Stomach (tissue), 9 donors: Measurements from ENCODE around the gene FAM234B. TPM values are rescaled to one million over a fixed set of nuclear protein-coding genes. Genes with fewer than 3 reads are reported as not detected.
A peak's percentile ranks its signal among the peaks of the same experiment; 100 is the strongest.

Experiments used
- DNase-seq, 2 donors: peaks; one replicate each; pipeline versions ENCODE4 v3.0.0 to v3.0.0-alpha.2; 2013 to 2019
- H3K27ac ChIP-seq, 5 donors: fragments of 200-600 bp in 4 of 5; sonication (generic) in 4 of 5; one replicate each; pipeline ENCODE4 v1.5.1; 2013 to 2019; ENCODE audit warnings: mild to moderate bottlenecking in 1 of 5, moderate library complexity in 1 of 5
- H3K27me3 ChIP-seq, 3 donors: fragments of 200-600 bp; sonication (generic); one replicate each; pipeline ENCODE4 v1.5.1; 2017 to 2019; ENCODE audit warnings: mixed run types in 1 of 3
- H3K36me3 ChIP-seq, 4 donors: fragments of 200-600 bp; sonication (generic); 1 replicate in 3 of 4; 2 replicates in 1 of 4; pipeline ENCODE4 v1.5.1; 2016 to 2019
- H3K4me1 ChIP-seq, 4 donors: fragments of 200-600 bp; sonication (generic); one replicate each; pipeline ENCODE4 v1.5.1; 2016 to 2019
- H3K4me3 ChIP-seq, 4 donors: fragments of 200-600 bp; sonication (generic) in 3 of 4; one replicate each; pipeline ENCODE4 v1.5.1; 2016 to 2019; ENCODE audit warnings: mild to moderate bottlenecking in 1 of 4
- H3K9me3 ChIP-seq, 4 donors: fragments of 200-600 bp; sonication (generic); one replicate each; pipeline ENCODE4 v1.5.1; 2016 to 2019
- CTCF ChIP-seq, 7 experiments: fragments of 450-650 bp in 4 of 7; fragments of 200-600 bp in 3 of 7; sonication (generic) in 3 of 7; IDR thresholded peaks; one replicate each; pipeline ENCODE4 v1.5.1; 2016 to 2019; ENCODE audit warnings: antibody characterized with exemption in 7 of 7, control low read depth in 2 of 7, mild to moderate bottlenecking in 1 of 7
- EP300 ChIP-seq: sonication (generic); formaldehyde crosslinking; IDR thresholded peaks from one replicate; pipeline ENCODE4 v1.6.1; 2017; ENCODE audit warnings: antibody characterized with exemption
- POLR2A ChIP-seq, 4 donors: fragments of 450-650 bp; IDR thresholded peaks; one replicate each; pipeline ENCODE4 v1.6.1; 2016; ENCODE audit warnings: antibody characterized with exemption in 4 of 4, control low read depth in 2 of 4, mild to moderate bottlenecking in 1 of 4, moderate library complexity in 1 of 4
- POLR2AphosphoS5 ChIP-seq, 3 donors: sonication (generic); formaldehyde crosslinking; IDR thresholded peaks; one replicate each; pipeline ENCODE4 v1.6.1; 2016; ENCODE audit warnings: antibody characterized with exemption in 3 of 3
- whole genome bisulfite sequencing, 5 donors: extraction: QIAGEN DNeasy Blood & Tissue Kit in 3 of 5; methylation state at CpG; one replicate each; pipeline versions ENCODE4 v1.1.5 to v1.1.7; 2013 to 2018; 5-methylcytosine and 5-hydroxymethylcytosine counted together
- intact Hi-C: fragments of 100-400 bp; cut with DNase I; formaldehyde crosslinking; loops from one replicate; pipeline ENCODE4 v1.15.1; 2023; ENCODE audit warnings: low total_unique reads
- polyA plus RNA-seq, 3 donors: library from polyadenylated mRNA; stranded (reverse); fragments of 200-250 nt; gene quantifications; one replicate each; pipeline ENCODE4 v1.2.3, GENCODE V29; 2013
- total RNA-seq, 5 donors: library from RNA; depleted of rRNA; stranded (reverse); fragments of >200 nt; gene quantifications; one replicate each; pipeline versions ENCODE4 v1.1.0 to v1.2.3, GENCODE V29; 2014 to 2016
- donor health status: healthy with polysubstance abuse.
- donor health status: Bipolar disorder and iron deficiency.
- donor health status: healthy.

Gene FAM234B
- total and polyA plus RNA-seq, 8 donors, result 0.87 to 6.2 (median 2.5) TPM; not detected in 2

GRCh38 chr12:13099844-13100604 lies 55.8 kb downstream of the FAM234B start:
- TF ChIP-seq CTCF (IDR thresholded peaks at IDR 0.05), result no peak
- no peak for TF ChIP-seq EP300
- TF ChIP-seq POLR2AphosphoS5 (IDR thresholded peaks at IDR 0.05), result no peak
- TF ChIP-seq POLR2A (IDR thresholded peaks at IDR 0.05), result no peak
- Histone ChIP-seq H3K4me1 (peaks cover 18 to 62% (median 46%) of the 10 kb centered on the region in 4 donors), H3K4me3 (peak overlapping the region in 1 of 4 donors; percentile 60), H3K9me3 (no peaks in the 10 kb centered on the region), H3K27me3 (no peaks in the 10 kb centered on the region), H3K36me3 (no peaks in the 10 kb centered on the region), H3K27ac (peak overlapping the region; percentile 24 to 95 (median 94))
- DNase-seq, result peak in 1 of 2 donors; percentile 46
- intact Hi-C loops, result loop anchor here (5.0 kb wide), 1 partner anchor 112 kb away; no protein-coding TSS in a partner anchor
- 84 to 91% (median 87%) methylated on average over 10 of the region's 10 CpGs for WGBS, 5 donors

GRCh38 chr12:13100605-13100881 lies 56.4 kb downstream of the FAM234B start:
- H3K27ac ChIP-seq, result peak overlapping the region; percentile 87 to 95 (median 94)
- H3K4me3 ChIP-seq, result peak overlapping the region; percentile 47 to 63 (median 58)
- H3K36me3 ChIP-seq, result no peaks in the 10 kb centered on the region
- H3K27me3 ChIP-seq, result no peaks in the 10 kb centered on the region
- H3K4me1 ChIP-seq, result peaks cover 18 to 58% (median 45%) of the 10 kb centered on the region in 4 donors
- TF ChIP-seq POLR2AphosphoS5 (IDR thresholded peaks at IDR 0.05), result no peak
- TF ChIP-seq EP300, result no peak
- TF ChIP-seq CTCF (IDR thresholded peaks at IDR 0.05), result no peak
- no peak for TF ChIP-seq POLR2A (IDR thresholded peaks at IDR 0.05)
- WGBS, 5 donors, result 11 to 24% (median 15%) methylated on average over 6 of the region's 6 CpGs
- intact Hi-C loops, result no loop called here
- no peak for DNase-seq
- no peaks in the 10 kb centered on the region for H3K9me3 ChIP-seq

GRCh38 chr12:13100882-13101769 lies 56.9 kb downstream of the FAM234B start:
- WGBS, 5 donors, result 2 to 5% (median 3%) methylated on average over 19 to 79 of the region's 79 CpGs
- no peaks in the 10 kb centered on the region for H3K27me3 ChIP-seq
- intact Hi-C loops, result no loop called here
- TF ChIP-seq POLR2AphosphoS5 (IDR thresholded peaks at IDR 0.05), result peak in 2 of 3 donors; percentile 76 to 79
- no peak for TF ChIP-seq CTCF (IDR thresholded peaks at IDR 0.05)
- peak; percentile 69 for TF ChIP-seq EP300
- DNase-seq, result peak; percentile 88 to 98
- peaks cover 18 to 54% (median 42%) of the 10 kb centered on the region in 4 donors for H3K4me1 ChIP-seq
- H3K9me3 ChIP-seq, result no peaks in the 10 kb centered on the region
- no peaks in the 10 kb centered on the region for H3K36me3 ChIP-seq
- peak overlapping the region; percentile 87 to 95 (median 94) for H3K27ac ChIP-seq
- H3K4me3 ChIP-seq, result peak overlapping the region; percentile 47 to 63 (median 58)

GRCh38 chr12:13101821-13102375 lies 57.7 kb downstream of the FAM234B start:
- TF ChIP-seq EP300, result no peak
- TF ChIP-seq POLR2AphosphoS5 (IDR thresholded peaks at IDR 0.05), result no peak
- no peak for TF ChIP-seq CTCF (IDR thresholded peaks at IDR 0.05)
- no peak for TF ChIP-seq POLR2A (IDR thresholded peaks at IDR 0.05)
- H3K4me1 ChIP-seq, result peaks cover 18 to 52% (median 42%) of the 10 kb centered on the region in 4 donors
- no peaks in the 10 kb centered on the region for H3K27me3 ChIP-seq
- WGBS, 5 donors, result 48 to 51% (median 51%) methylated on average over 10 of the region's 10 CpGs
- peak overlapping the region; percentile 47 to 63 (median 58) for H3K4me3 ChIP-seq
- intact Hi-C loops, result no loop called here
- H3K9me3 ChIP-seq, result no peaks in the 10 kb centered on the region
- H3K36me3 ChIP-seq, result no peaks in the 10 kb centered on the region
- peak in 1 of 2 donors; percentile 59 for DNase-seq
- peak overlapping the region; percentile 87 to 95 (median 94) for H3K27ac ChIP-seq
